Activated CD8-positive, alpha-beta memory T cell treated with anti-CD3 and anti-CD28 coated beads for 48 hours (primary cell): ENCODE data around the gene TBC1D5.
"Not testable (repeated sequence)": the region's sequence is repeated elsewhere in the genome, so short reads cannot be mapped to it uniquely, and the experiment has no call there.

Source experiments
- DNase-seq, 3 experiments: peaks; one replicate each; pipeline ENCODE4 v3.0.0-alpha.2; 2020; ENCODE audit warnings: low read depth in 2 of 3, low spot score in 2 of 3

Gene TBC1D5

GRCh38 chr3:17359911-17360310 lies 382.5 kb downstream of the TBC1D5 start:
- DNase-seq, result no peak

- DNase-seq, result no peak
These were observed 385.3 kb downstream of the TBC1D5 start for GRCh38 chr3:17357035-17357710.

GRCh38 chr3:17356585-17356984 lies 385.8 kb downstream of the TBC1D5 start:
- no peak for DNase-seq

- no peak for DNase-seq
These were observed 386.8 kb downstream of the TBC1D5 start for GRCh38 chr3:17355591-17355990.

GRCh38 chr3:17354341-17354740 lies 388.1 kb downstream of the TBC1D5 start:
- DNase-seq, result no peak

GRCh38 chr3:17352620-17353019 lies 389.8 kb downstream of the TBC1D5 start:
- no peak for DNase-seq

- not testable (repeated sequence) for DNase-seq
These were observed 391.2 kb downstream of the TBC1D5 start for GRCh38 chr3:17351193-17351592.

GRCh38 chr3:17349093-17349492 lies 393.3 kb downstream of the TBC1D5 start:
- no peak for DNase-seq

GRCh38 chr3:17342119-17342518 lies 400.3 kb downstream of the TBC1D5 start:
- DNase-seq, result no peak

- DNase-seq, result no peak
These were observed 401.7 kb downstream of the TBC1D5 start for GRCh38 chr3:17340693-17341092.

GRCh38 chr3:17340261-17340660 lies 402.2 kb downstream of the TBC1D5 start:
- no peak for DNase-seq

- no peak for DNase-seq
These were observed 403.3 kb downstream of the TBC1D5 start for GRCh38 chr3:17339132-17339575.

GRCh38 chr3:17336291-17336690 lies 406.1 kb downstream of the TBC1D5 start:
- DNase-seq, result no peak

GRCh38 chr3:17333893-17334292 lies 408.5 kb downstream of the TBC1D5 start:
- DNase-seq, result no peak

- no peak for DNase-seq
These were observed 409.0 kb downstream of the TBC1D5 start for GRCh38 chr3:17333446-17333845.

- DNase-seq, result no peak
These were observed 411.8 kb downstream of the TBC1D5 start for GRCh38 chr3:17330660-17331059.

- no peak for DNase-seq
These were observed 412.5 kb downstream of the TBC1D5 start for GRCh38 chr3:17329927-17330326.

- no peak for DNase-seq
These were observed 420.2 kb downstream of the TBC1D5 start for GRCh38 chr3:17322106-17322793.

GRCh38 chr3:17320266-17320665 lies 422.2 kb downstream of the TBC1D5 start:
- DNase-seq, result no peak

GRCh38 chr3:17315897-17316296 lies 426.5 kb downstream of the TBC1D5 start:
- DNase-seq, result no peak

GRCh38 chr3:17314171-17314570 lies 428.3 kb downstream of the TBC1D5 start:
- no peak for DNase-seq

- no peak for DNase-seq
These were observed 428.7 kb downstream of the TBC1D5 start for GRCh38 chr3:17313746-17314145.

GRCh38 chr3:17310983-17311382 lies 431.4 kb downstream of the TBC1D5 start:
- DNase-seq, result no peak
